GDM1 (cell line): ENCODE results near the gene ACTRT2.

ENCODE experiments used
- DNase-seq: peaks from one replicate; lab custom pipeline; 2025; lab: John Stamatoyannopoulos, UW

The ACTRT2 gene

GRCh38 chr1:3003039-3003940 lies 18.0 kb upstream of the ACTRT2 start:
- no peak for DNase-seq

DNA sequence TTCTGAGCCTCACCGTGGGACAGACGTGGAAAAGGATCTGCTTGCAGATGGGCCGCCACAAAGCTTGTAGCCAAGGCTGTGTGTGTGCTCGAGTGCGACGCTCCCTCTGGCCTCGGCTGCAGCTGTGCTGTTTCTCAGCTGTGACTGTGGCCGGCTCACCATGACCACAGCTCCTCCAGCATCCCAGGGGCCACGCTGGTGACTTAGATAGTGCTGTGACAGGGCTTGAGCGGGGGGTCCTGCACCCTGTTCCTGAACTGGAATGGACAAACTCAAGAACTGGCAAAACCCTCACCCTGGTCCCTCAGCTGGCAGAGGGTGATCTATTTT lies 17.4 kb upstream of the ACTRT2 start:
- DNase-seq, result no peak

DNA sequence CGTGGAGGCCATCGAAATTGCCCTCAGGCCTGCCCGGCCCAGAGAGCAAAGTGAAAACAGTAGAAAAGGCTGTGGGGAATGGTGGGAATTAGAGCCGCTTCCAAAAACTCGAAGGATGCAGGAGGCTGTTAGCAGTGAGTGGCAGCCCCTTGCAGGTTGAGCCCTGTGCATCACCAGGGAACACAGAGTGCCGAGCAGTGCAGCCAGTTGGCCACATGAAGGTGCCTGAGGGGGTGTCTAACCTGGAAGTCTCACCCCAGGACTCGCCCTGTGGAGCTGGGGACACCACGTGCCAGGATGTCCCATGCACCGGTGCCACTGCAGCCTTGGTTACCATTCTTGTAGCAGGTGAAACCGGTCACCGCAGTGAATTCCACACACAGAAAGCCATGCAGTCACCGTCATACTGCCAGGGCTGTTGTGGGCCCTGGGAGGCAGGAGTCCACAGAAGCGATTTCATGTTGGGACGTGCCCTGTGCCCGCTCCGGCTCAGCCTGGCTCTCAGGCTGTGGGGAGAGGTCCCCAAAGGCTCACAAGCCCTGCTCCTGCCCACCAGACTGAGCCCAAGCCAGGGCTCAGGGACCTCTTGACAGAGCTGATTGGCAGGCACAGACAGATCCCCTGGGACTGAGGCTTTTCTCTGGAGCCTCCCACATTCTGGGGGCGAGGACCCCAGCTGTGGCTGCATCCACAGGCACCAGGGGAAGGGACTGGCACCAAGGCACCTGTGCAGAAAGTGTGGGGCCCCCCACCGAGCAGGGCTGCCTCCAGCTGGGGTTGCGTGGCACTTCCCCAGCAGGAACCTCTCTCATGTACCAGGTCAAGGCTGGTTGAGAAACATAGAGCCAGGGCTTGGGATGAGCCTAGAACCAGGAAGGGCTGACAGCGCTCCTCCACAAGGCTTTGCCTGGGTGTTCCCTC lies 16.7 kb upstream of the ACTRT2 start:
- no peak for DNase-seq

GRCh38 chr1:3005771-3006170 lies 15.5 kb upstream of the ACTRT2 start:
- DNase-seq, result no peak

- no peak for DNase-seq
These were observed 13.7 kb upstream of the ACTRT2 start for GRCh38 chr1:3007298-3008147.

- DNase-seq, result no peak
These were observed 12.2 kb upstream of the ACTRT2 start for GRCh38 chr1:3009021-3009420.

GRCh38 chr1:3009556-3009955 lies 11.7 kb upstream of the ACTRT2 start:
- DNase-seq, result no peak

- DNase-seq, result no peak
These were observed 10.1 kb upstream of the ACTRT2 start for GRCh38 chr1:3011127-3011526.

DNA sequence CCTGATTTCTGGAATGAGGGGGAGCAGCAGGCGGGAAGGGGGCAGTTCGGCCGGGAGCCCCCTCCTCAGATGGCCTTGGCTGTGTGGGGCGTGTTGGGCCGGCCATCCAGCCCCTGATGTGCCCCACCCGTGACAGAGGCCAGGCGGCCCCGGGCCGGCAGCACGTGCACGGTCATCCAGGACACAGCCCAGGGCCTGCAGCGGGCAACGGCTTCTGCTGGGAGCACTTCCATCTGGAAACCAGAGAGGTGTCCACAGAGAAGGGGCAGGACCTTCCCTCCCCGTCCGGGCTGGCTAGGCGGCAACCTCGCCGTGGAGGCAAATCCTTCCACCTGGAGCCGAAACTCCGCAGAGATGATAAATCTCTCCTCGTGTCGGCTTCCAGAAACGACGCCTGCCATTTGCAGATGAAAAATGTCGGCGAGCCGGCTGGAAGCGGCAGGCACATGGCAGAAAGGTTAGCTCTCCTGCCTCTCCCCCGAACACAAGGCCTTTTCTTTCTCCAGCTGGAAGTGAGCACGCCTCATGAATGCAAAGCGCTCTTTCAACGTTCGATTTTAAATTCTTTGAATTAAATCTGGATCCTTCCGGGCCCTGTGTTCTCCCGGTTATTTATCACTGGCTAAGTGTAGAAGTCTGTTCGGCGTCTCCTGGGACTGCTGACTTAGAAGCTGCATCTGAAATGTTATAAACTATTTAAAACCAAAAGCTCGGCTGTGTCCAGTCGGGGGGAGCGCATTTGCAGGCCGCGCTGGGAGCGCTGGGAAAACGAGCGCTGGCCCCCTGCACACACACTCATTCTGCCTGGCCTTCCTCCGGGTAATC lies 9.4 kb upstream of the ACTRT2 start:
- DNase-seq, result no peak

GRCh38 chr1:3012456-3013291 lies 8.6 kb upstream of the ACTRT2 start:
- no peak for DNase-seq

- DNase-seq, result no peak
These were observed 7.8 kb upstream of the ACTRT2 start for GRCh38 chr1:3013371-3014049.

DNA sequence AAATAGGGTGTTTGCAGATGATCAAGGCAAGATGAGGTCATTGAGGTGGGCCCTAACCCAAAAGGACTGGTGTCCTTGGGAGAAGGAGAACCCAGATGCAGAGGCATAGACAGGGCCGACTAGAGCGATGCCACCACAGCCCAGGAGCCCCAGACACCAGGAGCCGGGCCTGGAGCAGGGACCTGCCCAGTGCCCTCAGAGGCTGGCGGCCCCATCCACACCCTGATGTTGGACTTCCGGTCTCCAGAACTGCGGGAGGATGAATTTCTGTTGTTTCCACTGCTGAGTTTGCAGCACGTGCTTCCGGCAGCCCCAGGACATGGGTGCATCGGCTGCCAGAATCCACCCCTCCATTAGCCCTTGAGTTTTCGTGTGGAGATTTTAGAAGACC lies 7.2 kb upstream of the ACTRT2 start:
- DNase-seq, result no peak

DNA sequence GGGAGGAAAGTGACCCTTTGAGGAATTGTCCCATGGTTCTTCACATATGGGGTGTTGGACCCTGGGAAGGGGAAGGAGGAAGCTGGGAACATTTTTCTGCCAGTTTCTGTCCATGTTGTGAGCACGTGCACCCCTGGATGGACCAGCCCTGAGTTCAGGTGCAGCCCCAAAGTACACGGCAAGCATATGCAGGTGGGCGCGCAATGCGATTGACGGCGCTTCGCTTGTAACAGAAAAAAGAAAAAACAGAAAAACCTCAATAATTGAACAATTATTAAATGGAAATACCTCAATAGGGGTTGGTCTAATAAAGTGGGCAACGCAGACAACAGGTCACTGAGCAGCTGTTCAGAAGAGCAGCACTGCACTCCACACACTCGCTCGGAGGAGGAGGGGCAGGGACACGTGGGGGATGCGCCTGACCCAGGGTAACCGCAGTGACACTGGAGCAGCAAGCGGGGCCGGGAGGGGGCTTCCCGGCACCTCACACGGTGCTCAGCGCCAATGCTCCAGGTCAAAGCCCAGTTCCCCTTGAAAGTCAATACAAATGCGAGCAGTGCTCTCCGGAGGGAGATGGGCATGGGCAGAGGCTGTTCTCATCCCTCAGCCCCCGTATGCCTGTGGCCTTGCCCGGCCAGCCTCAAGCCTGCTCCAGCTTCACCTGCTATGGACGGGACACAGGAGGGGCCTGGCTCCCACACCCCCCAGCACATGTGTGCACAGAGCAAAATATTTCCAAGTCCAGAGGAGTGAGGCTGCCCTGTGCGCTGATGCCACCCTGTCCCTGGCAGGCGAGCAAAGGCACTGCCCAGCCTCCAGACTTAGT lies 6.6 kb upstream of the ACTRT2 start:
- no peak for DNase-seq

DNA sequence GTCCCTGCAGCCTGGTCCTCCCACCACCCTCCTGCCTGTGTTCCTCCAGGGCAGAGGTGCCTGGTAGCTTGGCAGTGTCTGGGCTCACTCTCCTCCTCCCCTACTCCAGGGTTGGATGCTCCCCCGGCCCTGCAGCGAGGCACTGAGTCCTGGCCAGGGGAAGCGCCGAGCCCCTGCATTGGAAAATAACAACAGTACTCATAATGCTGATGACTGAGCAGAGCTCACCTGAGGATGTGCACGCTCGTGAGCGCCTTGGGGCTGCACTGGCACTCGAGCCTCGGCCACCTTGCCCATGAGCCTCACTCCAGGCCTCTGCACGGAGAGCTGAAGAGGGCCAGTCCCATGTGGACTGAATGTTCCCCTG lies 6.0 kb upstream of the ACTRT2 start:
- no peak for DNase-seq

DNA sequence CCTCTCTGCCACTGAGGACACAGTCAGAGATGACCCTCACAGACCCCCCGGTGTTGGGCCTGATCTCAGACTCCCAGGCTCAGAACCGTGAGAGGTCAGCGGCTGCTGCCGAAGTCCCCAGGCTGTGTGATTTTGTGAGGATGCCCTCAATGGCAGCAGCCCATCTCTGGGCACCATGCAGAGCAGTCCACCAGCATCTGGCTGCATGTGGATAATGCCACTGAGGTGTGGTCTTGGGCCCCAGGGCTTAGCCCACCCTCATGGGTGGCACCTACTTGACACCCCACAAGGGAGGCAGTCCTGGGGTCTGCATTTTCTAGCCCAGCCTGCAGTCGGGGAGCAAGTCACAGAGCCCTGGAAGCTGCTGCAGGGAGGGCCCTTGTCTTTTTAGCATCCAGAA lies 5.5 kb upstream of the ACTRT2 start:
- no peak for DNase-seq

GRCh38 chr1:3016641-3017439 lies 4.4 kb upstream of the ACTRT2 start:
- no peak for DNase-seq

- no peak for DNase-seq
These were observed 3.7 kb upstream of the ACTRT2 start for GRCh38 chr1:3017440-3018050.

DNA sequence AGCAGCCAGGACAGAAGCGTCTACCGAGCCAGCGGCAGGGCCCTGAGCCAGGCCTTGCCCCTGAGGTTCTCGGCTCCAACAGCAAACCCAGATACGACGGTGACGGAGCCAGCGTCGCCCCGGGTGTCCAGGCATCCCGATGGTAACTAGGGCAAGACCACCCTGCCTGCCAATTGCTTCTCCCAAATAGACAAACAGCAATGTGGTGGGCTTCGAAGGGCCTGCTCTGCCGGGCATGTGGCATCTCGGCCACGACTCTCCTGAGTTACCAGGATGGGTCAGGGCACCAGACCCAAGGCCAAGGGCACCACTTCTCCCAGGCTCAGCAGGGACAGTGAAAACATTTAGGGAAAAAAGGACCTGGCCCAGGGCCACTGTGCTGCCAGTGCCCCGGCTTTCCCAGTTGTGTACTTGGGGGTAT lies 3.2 kb upstream of the ACTRT2 start:
- no peak for DNase-seq
